HL-60 (cell line): ENCODE data around the gene CXCL8.

Experiments used
- CTCF ChIP-seq: IDR thresholded peaks from one replicate; pipeline ENCODE4 v1.5.1; 2011; ENCODE audit warnings: low read length, control low read depth, inconsistent platforms; ENCODE audit not compliant: insufficient read depth
- GABPA ChIP-seq: IDR thresholded peaks from 2 replicates; pipeline ENCODE4 v1.6.1; 2012; ENCODE audit warnings: low read depth
- POLR2AphosphoS5 ChIP-seq: IDR thresholded peaks from 2 replicates; pipeline ENCODE4 v1.6.1; 2012; ENCODE audit warnings: low read depth
- SPI1 ChIP-seq: IDR thresholded peaks from 2 replicates; pipeline ENCODE4 v1.6.1; 2012; ENCODE audit warnings: low read depth, mild to moderate bottlenecking, borderline replicate concordance

GRCh38 chr4:73780834-73781233 is 40.5 kb downstream of the CXCL8 start:
- TF ChIP-seq SPI1, result no peak
- no peak for TF ChIP-seq CTCF
- TF ChIP-seq GABPA, result no peak
- TF ChIP-seq POLR2AphosphoS5, result no peak
